ENCODE data around the gene COMP.

The COMP gene

DNA sequence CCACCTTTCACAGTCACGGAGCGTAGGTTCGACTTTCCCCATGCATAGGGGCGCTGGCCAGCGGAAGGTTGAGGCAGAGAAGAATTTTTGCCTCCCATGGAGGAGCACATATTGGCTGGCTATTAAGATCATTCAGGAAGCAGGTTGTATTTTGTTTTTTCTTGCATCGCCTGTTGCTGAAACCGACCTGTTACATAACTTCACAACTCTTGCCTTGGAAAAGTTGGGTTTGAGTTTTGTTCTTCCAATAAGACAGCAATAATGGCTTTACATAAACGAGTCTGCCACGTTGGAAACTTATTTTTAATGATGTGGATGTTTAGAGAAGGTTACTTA is 42.0 kb upstream of the COMP start:
- TF ChIP-seq, protein P1, sequence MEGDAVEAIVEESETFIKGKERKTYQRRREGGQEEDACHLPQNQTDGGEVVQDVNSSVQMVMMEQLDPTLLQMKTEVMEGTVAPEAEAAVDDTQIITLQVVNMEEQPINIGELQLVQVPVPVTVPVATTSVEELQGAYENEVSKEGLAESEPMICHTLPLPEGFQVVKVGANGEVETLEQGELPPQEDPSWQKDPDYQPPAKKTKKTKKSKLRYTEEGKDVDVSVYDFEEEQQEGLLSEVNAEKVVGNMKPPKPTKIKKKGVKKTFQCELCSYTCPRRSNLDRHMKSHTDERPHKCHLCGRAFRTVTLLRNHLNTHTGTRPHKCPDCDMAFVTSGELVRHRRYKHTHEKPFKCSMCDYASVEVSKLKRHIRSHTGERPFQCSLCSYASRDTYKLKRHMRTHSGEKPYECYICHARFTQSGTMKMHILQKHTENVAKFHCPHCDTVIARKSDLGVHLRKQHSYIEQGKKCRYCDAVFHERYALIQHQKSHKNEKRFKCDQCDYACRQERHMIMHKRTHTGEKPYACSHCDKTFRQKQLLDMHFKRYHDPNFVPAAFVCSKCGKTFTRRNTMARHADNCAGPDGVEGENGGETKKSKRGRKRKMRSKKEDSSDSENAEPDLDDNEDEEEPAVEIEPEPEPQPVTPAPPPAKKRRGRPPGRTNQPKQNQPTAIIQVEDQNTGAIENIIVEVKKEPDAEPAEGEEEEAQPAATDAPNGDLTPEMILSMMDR (IDR thresholded peaks at IDR 0.05; ENCODE audit: insufficient read depth, low read length, missing control alignments) = no peak
- no peak for DNase-seq (ENCODE audit: low read depth, low spot score)
- ChIA-PET CTCF (interaction anchor here (1.2 to 12.6 kb wide), 6 partner anchors 11 to 380 kb away, joined by 3 to 149 read pairs (median 10); no protein-coding TSS in a partner anchor), POLR2A (no interaction called here)
- H3K4me3 ChIP-seq (ENCODE audit: low read depth, low read length) = peak overlapping the region; percentile 87

DNA sequence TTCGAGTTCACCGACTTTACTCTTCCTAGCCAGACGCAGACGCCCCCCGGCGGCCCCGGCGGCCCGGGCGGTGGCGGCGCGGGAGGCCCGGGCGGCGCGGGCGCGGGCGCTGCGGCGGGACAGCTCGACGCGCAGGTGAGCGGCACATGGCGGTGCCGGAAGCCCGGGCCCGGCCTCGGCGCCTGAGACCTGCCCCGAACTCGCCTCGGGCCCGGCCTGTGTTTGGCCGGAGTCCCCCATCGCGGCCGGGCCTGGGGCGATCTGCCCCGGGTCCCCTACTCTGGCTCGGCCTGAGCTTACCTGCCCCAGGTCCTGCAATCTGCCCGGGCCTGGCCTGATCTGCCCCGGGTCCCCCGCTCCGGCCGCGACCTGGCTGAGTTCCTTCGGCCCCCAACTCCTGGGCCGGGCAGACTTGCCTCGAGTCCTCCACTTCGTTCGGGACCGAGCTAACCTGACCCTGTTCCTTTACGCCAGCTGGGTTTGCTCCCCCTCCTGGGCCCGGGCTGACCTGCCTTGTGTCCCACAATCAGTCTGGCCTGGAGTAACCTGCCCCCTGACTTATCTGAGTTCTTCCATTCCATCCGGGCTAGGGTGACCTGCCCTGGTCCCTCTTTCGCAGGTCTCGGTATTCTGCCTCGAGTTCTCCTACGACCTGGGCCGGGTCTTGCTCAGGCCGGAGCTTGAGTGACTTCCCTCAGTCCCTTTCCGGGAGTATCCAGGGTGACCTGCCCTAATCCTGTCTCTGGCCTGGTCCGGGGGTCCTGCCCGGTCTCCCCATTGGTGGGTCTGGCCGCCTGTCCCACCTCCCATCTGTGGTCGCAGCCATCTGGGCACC is 41.4 kb upstream of the COMP start:
- ChIA-PET POLR2A (interaction anchor here (1.1 to 1.4 kb wide), 2 partner anchors 11 to 243 kb away, joined by 4 to 5 read pairs; partner anchors contain the start of gene REX1BD), CTCF (interaction anchor here (1.2 to 12.6 kb wide), 7 partner anchors 10 to 379 kb away, joined by 3 to 149 read pairs (median 15); partner anchors contain the start of gene REX1BD)
- peak overlapping the region; percentile 87 for H3K4me3 ChIP-seq (ENCODE audit: low read depth, low read length)
- no peak for DNase-seq (ENCODE audit: low read depth, low spot score)
- TF ChIP-seq, protein P1 (IDR thresholded peaks at IDR 0.05; ENCODE audit: insufficient read depth, low read length, missing control alignments) = peak; percentile 43

DNA sequence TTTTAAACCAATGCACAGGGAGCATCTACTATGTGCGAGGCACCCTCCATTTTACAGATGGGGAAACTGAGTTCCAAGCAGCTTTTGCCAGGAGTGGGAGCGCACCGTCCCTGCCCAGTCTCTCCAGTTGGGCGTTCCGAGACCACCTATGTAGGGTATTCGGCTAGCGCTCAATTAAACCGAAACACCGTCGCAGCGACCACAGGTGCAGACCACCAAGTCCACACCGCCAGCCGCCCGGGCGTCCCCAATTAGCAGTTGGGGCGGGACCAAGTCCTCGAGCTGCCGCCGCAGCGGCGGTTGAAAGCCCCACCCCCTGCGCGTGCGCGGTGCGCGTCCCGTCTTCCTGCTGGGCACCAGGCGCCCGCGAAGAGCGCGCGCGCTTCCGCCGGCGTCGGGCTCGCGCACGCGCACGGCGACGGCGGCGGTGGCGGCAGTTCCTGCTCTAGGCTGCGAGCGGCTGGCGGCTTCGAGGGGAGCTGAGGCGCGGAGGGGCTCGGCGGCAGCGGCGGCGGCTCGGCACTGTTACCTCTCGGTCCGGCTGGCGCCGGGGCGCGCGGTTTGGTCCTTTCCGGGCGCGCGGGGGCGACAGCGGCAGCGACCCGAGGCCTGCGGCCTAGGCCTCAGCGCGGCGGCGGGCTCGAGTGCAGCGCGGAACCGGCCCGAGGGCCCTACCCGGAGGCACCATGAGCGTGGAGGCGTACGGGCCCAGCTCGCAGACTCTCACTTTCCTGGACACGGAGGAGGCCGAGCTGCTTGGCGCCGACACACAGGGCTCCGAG is 40.6 kb upstream of the COMP start, which contains the start of gene UPF1:
Gene UPF1 (plus strand): TSS at position 436 of the 782 bp plus-strand sequence. CDS start 251 bp downstream, at position 687.
- POLR2A ChIA-PET = interaction anchor here (1.1 to 1.4 kb wide), 3 partner anchors 9 to 243 kb away, joined by 4 to 5 read pairs (median 4); partner anchors contain the start of gene REX1BD

DNA sequence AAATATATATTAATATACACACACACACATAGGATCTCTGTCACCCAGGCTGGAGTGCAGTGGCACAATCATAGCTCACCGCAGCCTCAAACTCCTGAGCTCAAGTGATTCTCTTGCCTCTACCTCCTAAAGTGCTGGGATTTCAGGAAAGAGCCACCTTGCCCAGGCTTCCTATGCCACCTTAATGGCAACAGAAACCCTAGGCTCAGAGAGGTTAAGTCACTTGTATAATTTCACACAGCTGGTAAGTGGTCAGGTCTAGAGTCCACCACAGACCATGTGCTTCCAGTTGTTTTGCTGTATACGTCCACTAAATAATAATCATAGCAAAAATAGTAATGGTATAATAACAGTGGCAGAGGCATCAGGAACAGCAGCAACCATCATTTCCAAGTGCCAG is 39.4 kb upstream of the COMP start:
- CTCF ChIA-PET = interaction anchor here (1.1 to 12.6 kb wide), 5 partner anchors 11 to 241 kb away, joined by 4 to 149 read pairs (median 15); partner anchors contain the start of gene REX1BD
- POLR2A ChIA-PET = no interaction called here
- H3K4me3 ChIP-seq (ENCODE audit: low read depth, low read length) = no peak overlapping the region
- TF ChIP-seq, protein P1 (IDR thresholded peaks at IDR 0.05; ENCODE audit: insufficient read depth, low read length, missing control alignments) = no peak
- no peak for DNase-seq (ENCODE audit: low read depth, low spot score)

More for the DNA sequence above, 40.6 kb upstream of the COMP start, which contains the start of gene UPF1:
- TF ChIP-seq, protein P1 (IDR thresholded peaks at IDR 0.05; ENCODE audit: insufficient read depth, low read length, missing control alignments) = no peak
- DNase-seq (ENCODE audit: low read depth, low spot score) = no peak
- CTCF ChIA-PET = interaction anchor here (1.2 to 12.6 kb wide), 7 partner anchors 9 to 378 kb away, joined by 3 to 149 read pairs (median 15); partner anchors contain the start of gene REX1BD
- peak within 1 kb of the TSS; percentile 87 for H3K4me3 ChIP-seq (ENCODE audit: low read depth, low read length)

DNA sequence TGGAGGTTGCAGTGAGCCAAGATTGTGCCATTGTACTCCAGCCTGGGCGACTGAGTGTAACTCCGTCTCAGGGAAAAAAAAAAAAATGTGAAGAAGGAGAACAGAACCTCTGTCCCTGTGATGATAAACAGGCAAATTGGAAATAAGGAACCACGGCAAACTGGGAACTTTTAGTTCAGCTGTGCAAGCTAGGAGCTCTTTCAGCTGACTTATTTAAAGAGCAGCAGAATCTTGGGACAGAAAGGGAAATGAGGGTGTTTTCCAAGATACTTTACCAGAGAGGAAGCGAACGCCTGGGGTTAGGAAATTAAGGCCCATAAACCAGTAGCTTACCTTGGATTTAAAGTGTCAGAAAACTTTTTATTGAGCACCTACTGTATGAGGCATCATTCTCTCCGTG is 37.7 kb upstream of the COMP start:
- TF ChIP-seq, protein P1 (IDR thresholded peaks at IDR 0.05; ENCODE audit: insufficient read depth, low read length, missing control alignments) = no peak
- no peak for DNase-seq (ENCODE audit: low read depth, low spot score)
- H3K4me3 ChIP-seq (ENCODE audit: low read depth, low read length) = no peak overlapping the region
- ChIA-PET POLR2A (interaction anchor here (0.9 kb wide), 1 partner anchor 18 kb away, joined by 4 read pairs; no protein-coding TSS in a partner anchor), CTCF (interaction anchor here (1.0 to 12.6 kb wide), 6 partner anchors 9 to 378 kb away, joined by 3 to 149 read pairs (median 3); no protein-coding TSS in a partner anchor)

Measured in AG04449 (cell line).